GM12864 (cell line): ENCODE results near the gene C1orf87.
"Not testable (repeated sequence)": the region's sequence is repeated elsewhere in the genome, so short reads cannot be mapped to it uniquely, and the experiment has no call there.

Experiments
- DNase-seq: peaks from one replicate; pipeline ENCODE4 v3.0.0-alpha.2; 2011; ENCODE audit warnings: low read depth
- H3K4me3 ChIP-seq: 2 replicates; pipeline ENCODE4 v1.5.1; 2011; ENCODE audit warnings: mild to moderate bottlenecking, low read depth, low read length, control low read depth
- CTCF ChIP-seq: IDR thresholded peaks from 2 replicates; pipeline ENCODE4 v1.5.1; 2011; ENCODE audit warnings: low read depth, mild to moderate bottlenecking, moderate library complexity, low read length, control low read depth, inconsistent platforms; ENCODE audit errors: missing control alignments

The C1orf87 gene

DNA sequence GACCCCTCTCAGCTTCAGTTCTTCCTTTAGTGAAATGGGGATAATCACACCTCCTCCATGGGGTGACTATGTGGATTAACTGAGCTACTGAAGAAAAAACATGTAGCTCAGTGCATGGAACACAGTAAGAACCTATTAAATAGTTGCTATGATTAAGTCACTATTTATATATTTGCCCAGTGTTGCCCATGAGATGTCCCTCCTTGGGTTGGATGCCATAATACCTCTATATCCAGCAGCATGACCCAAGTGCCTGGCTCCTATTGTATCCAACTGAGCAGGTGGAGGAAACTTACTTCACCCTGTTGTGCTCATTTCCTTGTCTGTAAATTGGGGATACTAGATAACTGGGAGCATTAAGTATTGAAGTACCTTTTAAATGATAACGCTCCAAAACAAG, 99.9 kb downstream of the C1orf87 start:
- no peak for DNase-seq
- no peak for TF ChIP-seq CTCF

GRCh38 chr1:59972216-59972927, 101.2 kb downstream of the C1orf87 start:
- no peak for TF ChIP-seq CTCF
- H3K4me3 ChIP-seq: no peak overlapping the region
- no peak for DNase-seq

More for the DNA sequence above, 99.9 kb downstream of the C1orf87 start:
- no peak overlapping the region for H3K4me3 ChIP-seq

- TF ChIP-seq CTCF: peak; percentile 90
- H3K4me3 ChIP-seq: no peak overlapping the region
- DNase-seq: no peak
Measured at GRCh38 chr1:59971464-59971911, 102.1 kb downstream of the C1orf87 start.

DNA sequence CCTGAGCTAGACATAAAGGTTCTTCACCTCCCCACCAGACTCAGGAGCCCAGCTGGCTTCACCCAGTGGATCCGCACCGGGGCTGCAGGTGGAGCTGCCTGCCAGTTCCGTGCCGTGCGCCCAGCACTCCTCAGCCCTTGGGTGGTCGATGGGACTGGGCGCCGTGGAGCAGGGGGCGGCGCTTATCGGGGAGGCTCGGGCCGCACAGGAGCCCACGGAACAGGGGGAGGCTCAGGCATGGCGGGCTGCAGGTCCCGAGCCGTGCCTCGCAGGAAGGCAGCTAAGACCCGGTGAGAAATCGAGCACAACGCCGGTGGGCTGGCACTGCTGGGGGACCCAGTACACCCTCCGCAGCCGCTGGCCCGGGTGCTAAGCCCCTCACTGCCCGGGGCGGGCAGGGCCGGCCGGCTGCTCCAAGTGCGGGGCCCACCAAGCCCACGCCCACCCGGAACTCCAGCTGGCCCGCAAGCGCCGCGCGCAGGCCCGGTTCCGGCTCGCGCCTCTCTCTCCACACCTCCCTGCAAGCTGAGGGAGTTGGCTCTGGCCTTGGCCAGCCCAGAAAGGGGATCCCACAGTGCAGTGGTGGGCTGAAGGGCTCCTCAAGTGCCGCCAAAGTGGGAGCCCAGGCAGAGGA, 103.9 kb downstream of the C1orf87 start:
- not testable (repeated sequence) for H3K4me3 ChIP-seq, DNase-seq

GRCh38 chr1:59968746-59969145, 104.8 kb downstream of the C1orf87 start:
- not testable (repeated sequence) for DNase-seq, H3K4me3 ChIP-seq

DNA sequence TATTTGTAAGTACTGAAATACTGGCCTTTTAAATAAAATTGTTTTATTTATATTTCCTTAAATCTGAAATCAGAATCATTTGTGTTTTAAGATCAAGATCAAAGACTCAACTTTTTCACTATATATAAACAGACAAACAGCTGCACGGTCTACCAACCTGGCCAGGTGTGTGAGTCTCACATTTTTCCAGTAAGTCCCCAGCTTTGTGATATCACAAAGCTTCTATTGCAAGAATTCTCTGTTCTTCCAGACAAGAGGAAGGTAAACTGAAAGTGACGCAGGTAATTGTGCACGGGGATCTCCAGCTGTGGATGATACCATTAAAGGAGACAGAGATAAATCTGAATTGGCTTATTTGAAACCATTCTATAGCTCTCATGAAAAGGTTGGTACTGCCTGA, 105.8 kb downstream of the C1orf87 start:
- DNase-seq: no peak
- no peak for TF ChIP-seq CTCF
- no peak overlapping the region for H3K4me3 ChIP-seq

DNA sequence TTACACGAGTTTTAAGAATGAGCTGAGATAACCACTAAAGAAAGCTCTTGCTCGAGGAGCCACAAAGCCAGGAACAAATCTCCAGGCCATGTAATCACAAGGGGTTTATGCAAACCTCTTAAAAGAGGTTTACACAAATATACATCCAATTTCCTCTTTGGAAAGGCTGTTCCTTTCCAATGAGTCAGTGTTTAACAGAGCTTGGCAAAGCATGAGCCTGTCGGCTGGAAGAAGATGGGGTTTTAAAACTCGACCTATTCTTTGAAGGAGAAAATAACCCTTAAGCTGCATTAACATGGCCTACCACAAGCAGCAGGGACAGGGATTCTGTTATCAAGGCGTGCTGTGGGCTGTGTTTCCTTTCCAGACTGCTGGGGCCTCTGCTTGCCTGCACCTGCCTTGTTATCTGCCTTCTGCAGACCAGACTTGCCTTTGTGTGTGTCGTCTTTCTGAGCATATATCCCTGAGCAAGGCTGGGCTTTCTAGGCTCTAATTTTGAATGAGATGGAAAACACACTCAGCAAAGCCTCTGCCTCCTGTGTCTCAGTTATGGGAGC, 106.4 kb downstream of the C1orf87 start:
- DNase-seq: no peak
- TF ChIP-seq CTCF: no peak
- H3K4me3 ChIP-seq: no peak overlapping the region

DNA sequence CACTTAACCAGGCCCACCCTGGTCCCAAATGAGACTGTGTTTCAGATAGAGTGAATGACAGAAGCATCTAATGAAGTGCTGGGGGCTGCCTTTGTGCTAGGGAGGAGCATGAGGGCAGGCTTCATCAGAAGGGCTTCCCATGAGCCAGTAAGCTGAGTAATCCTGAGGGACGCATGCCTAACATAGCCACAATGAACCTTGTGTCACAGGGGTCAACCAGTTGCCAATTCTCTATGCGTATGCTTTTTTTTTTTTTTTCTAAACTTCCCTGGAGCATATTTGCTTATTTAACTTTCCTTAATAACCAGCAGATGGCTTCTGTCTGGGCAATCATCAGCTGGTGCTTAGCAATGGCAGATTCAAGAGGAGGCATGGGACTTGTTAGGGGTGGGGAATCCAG, 121.5 kb downstream of the C1orf87 start:
- no peak for DNase-seq
- H3K4me3 ChIP-seq: no peak overlapping the region
- TF ChIP-seq CTCF: no peak
